Measurements from ENCODE around the gene YPEL4.

The YPEL4 gene

GRCh38 chr11:57650739-57651090 lies 1.0 kb upstream of the YPEL4 start:
- DNase-seq, result no peak

- DNase-seq, result peak; percentile 32
Observed at GRCh38 chr11:57648801-57649735, 644 bp downstream of the YPEL4 start.

DNA sequence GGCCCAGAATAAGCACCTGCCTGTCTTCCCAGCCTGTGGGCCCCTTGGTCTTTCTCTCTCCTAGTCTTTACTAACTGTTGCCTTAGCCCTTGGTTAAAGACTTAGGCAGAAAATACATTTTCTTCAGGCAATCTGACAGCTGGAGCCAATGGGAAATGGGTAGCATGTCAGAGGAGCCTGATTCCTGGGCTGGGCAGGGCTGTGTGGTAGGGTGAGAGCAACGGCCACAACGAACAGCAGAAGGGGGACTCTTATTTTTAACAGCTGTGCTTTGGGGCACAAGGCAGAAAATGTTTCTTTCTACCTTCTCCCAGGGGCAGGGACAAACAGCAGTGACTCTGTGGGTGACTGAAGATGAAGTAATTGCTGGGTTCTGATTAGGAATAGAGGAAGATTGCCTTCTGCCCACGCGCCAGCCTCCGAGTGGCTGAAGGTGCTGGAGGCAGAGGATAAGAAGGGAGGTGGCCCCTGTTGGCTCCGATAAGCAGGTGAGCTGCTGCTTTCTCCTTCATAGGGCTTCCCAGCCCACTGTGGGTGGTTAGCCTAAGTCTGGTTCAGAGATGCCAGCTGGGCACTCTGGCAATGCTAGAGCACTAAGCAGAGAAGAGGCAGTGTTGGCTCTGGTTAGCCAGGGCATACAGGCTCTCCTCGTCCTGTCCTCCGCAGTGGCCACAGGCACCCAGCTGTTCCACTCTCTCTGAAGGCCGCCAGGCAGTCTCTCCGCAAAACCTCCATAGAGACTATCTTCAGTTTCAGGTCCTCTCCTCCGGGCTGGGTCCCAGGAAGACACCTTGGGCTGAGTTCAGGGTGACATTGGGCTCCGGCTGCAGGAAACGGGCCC lies 1.5 kb downstream of the YPEL4 start:
- DNase-seq, result no peak

- no peak for DNase-seq
Observed at GRCh38 chr11:57647372-57647771, 2.3 kb downstream of the YPEL4 start.

DNA sequence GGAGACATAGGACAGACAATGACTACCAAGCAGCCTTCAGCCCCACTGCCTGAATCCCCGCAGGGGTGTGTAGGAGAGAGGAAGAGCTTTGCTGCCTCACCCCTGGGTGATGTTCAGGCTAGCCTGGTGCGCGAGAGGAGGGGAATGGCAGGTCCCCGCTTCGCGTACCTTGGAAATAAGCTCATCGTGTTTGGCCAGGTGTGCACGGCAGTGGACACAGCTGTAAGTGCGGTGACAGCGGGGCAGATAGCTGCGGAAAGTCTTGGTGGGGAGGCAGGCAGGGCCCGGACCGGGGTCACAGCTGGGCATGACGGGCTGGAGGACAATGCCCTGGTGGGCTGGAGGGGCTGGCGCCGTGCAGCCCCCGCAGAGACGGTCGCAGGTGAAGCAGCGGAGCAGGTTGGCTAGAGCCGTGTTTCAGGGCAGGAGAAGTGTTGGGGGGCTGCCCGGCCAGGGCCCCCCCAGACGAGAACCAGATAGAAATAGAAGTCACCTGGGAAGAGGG lies 2.9 kb downstream of the YPEL4 start:
- no peak for DNase-seq

GRCh38 chr11:57646194-57646798 lies 3.4 kb downstream of the YPEL4 start:
- DNase-seq, result no peak

DNA sequence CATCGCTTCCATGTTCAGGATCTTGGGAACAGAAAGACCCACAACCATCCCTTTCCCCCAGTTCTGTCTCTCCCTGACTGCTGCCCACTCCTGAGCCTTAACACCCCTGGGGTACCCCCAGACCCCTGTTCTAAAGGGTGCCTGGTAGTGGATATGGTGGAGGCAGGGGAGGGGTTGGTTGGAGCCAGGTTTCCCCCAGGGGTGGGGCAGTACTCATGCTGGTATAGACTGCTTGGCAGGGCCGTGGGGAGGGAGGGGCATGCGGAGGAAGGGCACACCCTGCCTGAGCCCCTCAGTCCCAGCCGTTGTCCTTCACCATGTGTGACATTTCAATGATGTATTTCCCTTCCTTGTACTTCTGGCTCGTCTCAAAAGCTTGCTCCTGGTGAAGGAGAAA lies 4.0 kb downstream of the YPEL4 start:
- no peak for DNase-seq

DNA sequence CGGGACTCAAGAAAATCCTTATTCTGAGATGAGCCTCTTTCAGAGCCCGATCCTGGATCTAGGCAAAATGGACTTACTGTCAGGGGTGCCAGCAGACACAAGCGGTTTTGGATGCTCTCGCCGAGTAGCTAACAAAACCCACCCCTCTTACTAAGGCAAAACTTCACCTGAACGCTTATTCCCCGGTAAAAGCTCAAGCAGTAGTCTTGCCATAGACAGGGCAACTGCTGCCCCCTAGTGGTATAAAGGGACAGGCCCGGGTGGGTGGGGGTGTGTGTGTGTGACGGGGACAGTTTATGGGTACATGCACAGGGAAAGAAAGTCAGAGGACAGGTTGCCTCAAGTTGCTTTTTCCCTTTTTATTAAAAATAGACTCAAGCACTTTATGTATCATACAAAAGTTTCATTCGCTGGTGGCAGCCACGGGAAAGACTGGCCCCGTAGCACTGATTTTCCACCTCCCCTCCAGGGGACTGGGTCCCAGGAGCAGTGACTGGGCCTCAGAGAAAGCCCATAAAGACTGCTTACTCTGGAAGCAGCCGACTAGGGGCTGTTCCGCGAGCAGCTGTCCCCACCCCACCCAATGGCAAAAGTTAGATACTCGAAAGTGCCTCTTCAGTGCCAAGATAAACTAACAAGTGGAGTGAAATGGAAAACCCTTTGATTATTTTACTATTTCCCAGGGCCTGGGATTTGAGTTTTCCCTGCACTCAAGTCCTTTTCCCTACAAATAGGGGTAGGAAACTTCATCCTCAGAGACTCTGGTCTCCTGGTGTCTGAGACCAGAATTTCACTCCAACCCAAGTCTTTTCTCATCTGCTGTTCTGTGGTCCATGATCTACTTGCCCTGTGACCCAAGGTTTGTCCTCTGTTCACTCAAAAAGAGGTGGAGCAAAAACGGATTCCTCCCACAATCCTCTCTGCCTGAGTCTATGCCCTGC lies 4.7 kb downstream of the YPEL4 start:
- DNase-seq, result peak; percentile 65

GRCh38 chr11:57643802-57644201 lies 5.9 kb downstream of the YPEL4 start:
- no peak for DNase-seq

GRCh38 chr11:57641011-57641807 lies 8.5 kb downstream of the YPEL4 start:
- peak; percentile 62 for DNase-seq

DNA sequence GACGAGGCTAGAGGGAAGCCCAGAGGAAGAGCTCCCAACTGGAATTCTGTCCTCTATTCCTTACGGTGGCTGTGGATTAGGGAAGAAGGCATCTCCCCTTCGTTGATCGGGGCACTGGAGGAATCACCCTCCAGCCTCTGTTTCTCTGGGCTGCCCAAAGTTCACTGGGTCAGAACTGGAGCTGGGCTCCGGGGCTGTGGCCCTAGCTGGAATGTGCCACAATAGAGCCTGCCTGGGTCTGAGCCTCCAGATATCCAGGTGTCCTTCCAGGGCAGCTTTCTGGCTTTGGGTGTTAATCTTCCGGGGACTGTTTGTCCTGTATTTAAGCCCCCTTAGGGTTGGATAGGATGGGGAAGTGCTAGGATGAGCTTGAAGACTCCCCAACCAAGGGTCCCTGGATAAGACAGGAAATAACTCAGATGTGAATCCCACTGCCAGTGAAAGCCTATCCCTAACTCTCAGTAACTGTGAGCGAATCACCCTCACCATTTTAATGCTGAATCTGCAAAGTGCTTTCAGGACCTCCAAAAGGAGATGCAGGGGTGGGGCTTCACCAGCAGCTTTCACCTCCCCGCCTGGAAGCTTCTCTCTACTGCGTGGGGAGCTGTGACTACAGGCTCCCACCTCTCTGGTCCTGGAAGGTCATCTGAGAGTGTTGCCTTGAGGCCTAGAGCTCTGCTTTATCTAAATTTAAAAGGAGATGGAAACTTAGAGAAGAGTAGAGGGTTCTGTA lies 9.5 kb downstream of the YPEL4 start:
- no peak for DNase-seq

- DNase-seq, result peak; percentile 92
Observed at GRCh38 chr11:57639321-57640067, 10.2 kb downstream of the YPEL4 start.

DNA sequence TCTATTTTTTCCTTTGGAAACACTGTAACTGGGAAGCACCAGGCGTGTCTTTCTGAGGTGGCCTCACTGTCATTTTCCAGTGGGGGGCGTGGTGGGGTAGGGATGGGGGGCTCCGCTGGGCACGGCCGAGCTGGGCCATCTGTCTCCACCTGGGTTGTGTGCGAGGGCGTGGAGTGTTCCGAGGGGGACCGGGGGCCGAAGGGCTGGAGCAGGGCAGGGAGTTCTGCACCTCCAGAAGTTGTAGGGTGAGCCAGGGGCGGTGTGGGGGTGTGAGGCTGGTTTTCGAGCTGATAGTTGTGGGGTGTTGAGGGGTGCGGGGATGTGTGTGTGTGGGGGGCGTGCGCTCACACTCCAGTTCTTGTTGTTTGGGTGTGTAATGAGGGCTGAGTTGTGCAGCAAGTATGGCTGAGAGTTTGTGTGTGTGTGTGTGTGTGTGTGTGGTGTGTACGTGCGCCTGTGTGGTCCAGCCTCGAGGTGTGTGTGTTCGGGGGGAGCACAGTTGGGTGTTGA lies 10.8 kb downstream of the YPEL4 start:
- DNase-seq, result no peak

DNA sequence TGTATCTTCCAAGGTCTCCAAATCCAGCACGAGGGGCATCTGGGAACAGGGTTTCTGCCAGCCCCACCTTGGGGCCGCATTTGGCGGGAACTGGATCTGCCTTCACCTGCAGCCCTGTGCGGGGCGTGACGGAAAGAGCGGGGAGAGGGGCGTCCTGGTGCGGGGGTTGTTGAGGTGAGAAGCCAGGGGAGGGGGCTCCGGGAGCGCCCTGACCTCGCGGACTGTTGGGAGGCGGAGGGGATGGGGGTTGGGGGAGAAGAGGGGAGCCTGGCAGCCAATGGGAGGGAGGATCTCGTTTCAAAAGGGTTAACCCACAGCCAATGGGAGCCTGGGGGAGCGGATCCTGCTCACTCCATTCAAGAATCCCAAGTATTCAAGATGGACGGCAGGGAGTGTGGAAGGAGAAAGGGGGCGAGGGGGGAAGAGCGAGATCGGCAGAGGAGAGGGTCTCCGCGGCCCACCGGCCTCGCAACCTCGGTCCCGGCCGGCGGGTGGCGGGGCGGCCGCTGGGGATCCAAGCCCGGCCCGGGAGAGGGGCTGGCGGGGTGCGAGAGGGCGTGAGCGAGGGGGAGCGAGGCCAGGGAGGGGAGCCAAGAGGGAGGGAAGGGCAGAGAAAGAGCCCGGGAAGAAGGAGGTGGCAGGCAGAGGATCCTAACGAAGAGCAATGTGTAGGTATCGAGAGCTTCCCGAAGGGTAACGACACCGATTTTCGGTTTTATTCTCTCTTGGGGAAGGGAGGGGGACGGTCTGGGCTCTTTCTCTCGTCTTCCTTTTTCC lies 11.5 kb downstream of the YPEL4 start:
- peak; percentile 90 for DNase-seq

- DNase-seq, result peak; percentile 48
Observed at GRCh38 chr11:57637626-57638004, 12.1 kb downstream of the YPEL4 start.

DNA sequence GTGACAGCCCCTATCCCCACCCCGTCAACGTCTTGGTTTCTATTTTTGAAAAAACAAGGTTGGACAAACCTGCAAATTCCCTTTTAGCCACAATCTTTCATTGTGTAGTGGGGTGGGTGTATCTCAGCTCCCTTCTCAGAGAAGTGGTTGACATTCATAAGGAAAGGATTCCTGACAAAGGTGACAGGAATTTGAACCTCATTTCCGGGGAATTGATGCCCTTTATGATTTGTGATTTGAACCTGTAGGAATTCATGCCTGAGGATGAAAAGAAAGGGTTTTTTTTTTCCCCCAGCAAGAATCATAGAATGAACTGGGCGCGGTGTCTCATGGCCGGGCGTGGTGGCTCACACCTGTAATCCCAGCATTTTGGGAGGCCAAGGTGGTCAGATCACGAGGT lies 14.5 kb downstream of the YPEL4 start:
- no peak for DNase-seq

DNA sequence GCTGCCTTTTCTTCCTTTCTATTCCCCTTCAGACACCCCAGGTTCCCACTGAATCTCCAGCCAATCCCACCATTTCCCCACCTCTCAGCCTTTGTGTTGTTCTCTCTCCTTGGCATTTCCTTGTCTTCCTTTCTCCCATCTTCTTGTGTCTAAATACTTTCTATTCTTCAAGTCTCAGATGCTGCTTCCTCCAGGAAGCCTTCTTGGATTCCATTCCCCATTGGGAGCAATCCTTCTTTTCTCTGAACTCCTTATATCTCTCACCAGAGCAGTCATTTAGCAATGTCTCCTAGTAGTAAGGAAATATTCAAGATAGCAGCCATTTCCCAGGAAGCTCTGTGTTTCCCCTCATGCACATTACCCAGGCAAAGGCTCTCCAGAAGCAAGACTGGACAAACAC lies 15.4 kb downstream of the YPEL4 start:
- no peak for DNase-seq

- DNase-seq, result no peak
Observed at GRCh38 chr11:57633394-57634070, 16.2 kb downstream of the YPEL4 start.

All from fibroblast of skin of abdomen (primary cell).